PC-3 (cell line): ENCODE results near the gene SMG6. TPM values are rescaled to one million over a fixed set of nuclear protein-coding genes. Genes with fewer than 3 reads are reported as not detected.

Experiments used
- ATAC-seq: fragments of 200-7000 bp; cut with Tn5 transposase; 2 replicates; pipeline ENCODE4 v1.9.1; 2020; ENCODE audit warnings: mild to moderate bottlenecking, moderate library complexity
- BruUV-seq: library from RNA; stranded (reverse); fragments of 400-500 nt; replicated peaks from 2 replicates; lab custom pipeline; 2021; lab: Mats Ljungman, UMichigan
- CTCF ChIA-PET: fragments of 300-600 bp; sonication (Branson Sonifier 250); formaldehyde crosslinking; loops from one replicate; lab custom pipeline; 2022; ENCODE audit warnings: antibody characterized with exemption; lab: Charles Lee
- POLR2A ChIA-PET: fragments of 300-600 bp; sonication (Branson Sonifier 250); formaldehyde crosslinking; loops from one replicate; lab custom pipeline; 2022; ENCODE audit warnings: antibody characterized with exemption; ENCODE audit not compliant: unreplicated experiment; lab: Charles Lee
- DNase-seq: peaks from one replicate; pipeline ENCODE4 v3.0.0-alpha.2; 2015
- H2AFZ ChIP-seq: fragments of 300-600 bp; sonication (generic); 2 replicates; pipeline ENCODE4 v1.6.0; 2016; ENCODE audit warnings: antibody characterized with exemption, low read length
- H3F3A ChIP-seq: fragments of 300-600 bp; sonication (generic); one replicate; pipeline ENCODE4 v1.6.0; 2017; ENCODE audit warnings: antibody characterized with exemption, low read length, control low read depth, mild to moderate bottlenecking; ENCODE audit not compliant: unreplicated experiment
- H3K27ac ChIP-seq: fragments of 300-600 bp; sonication (generic); 2 replicates; pipeline ENCODE4 v1.5.1; 2016; ENCODE audit warnings: mild to moderate bottlenecking, low read length
- H3K27me3 ChIP-seq: fragments of 300-600 bp; sonication (generic); 2 replicates; pipeline ENCODE4 v1.6.1; 2016; ENCODE audit warnings: low read length, mixed read lengths
- H3K36me3 ChIP-seq: fragments of 300-600 bp; sonication (generic); 2 replicates; pipeline ENCODE4 v1.6.1; 2016; ENCODE audit warnings: low read depth, mixed run types, low read length, mixed read lengths
- H3K4me1 ChIP-seq: fragments of 300-600 bp; sonication (generic); 2 replicates; pipeline ENCODE4 v1.5.1; 2016; ENCODE audit warnings: low read length; ENCODE audit not compliant: insufficient read depth
- H3K4me2 ChIP-seq: fragments of 300-600 bp; sonication (generic); 2 replicates; pipeline ENCODE4 v1.6.0; 2016; ENCODE audit warnings: low read length
- H3K4me3 ChIP-seq: fragments of 300-600 bp; sonication (generic); 2 replicates; pipeline ENCODE4 v1.5.1; 2016; ENCODE audit warnings: mild to moderate bottlenecking, low read length, mixed read lengths
- H3K79me2 ChIP-seq: fragments of 300-600 bp; sonication (generic); 2 replicates; pipeline ENCODE4 v1.6.1; 2017; ENCODE audit warnings: low read length, mixed read lengths
- H3K9ac ChIP-seq: fragments of 300-600 bp; sonication (generic); 2 replicates; pipeline ENCODE4 v1.6.0; 2016; ENCODE audit warnings: mild to moderate bottlenecking, low read length
- H3K9me2 ChIP-seq: fragments of 300-600 bp; sonication (generic); replicated peaks from 2 replicates; pipeline ENCODE4 v1.6.1; 2016; ENCODE audit warnings: mixed run types, low read length, mixed read lengths
- H3K9me3 ChIP-seq: fragments of 300-600 bp; sonication (generic); 2 replicates; pipeline ENCODE4 v1.6.1; 2016; ENCODE audit warnings: low read length, mixed read lengths
- H4K20me1 ChIP-seq: fragments of 300-600 bp; sonication (generic); 2 replicates; pipeline ENCODE4 v1.6.1; 2016; ENCODE audit warnings: low read length, mixed read lengths
- EZH2 ChIP-seq: fragments of 300-600 bp; sonication (generic); IDR thresholded peaks from one replicate; pipeline ENCODE4 v1.6.1; 2017; ENCODE audit warnings: antibody characterized with exemption, mild to moderate bottlenecking, low read length; ENCODE audit not compliant: unreplicated experiment
- EZH2phosphoT487 ChIP-seq: fragments of 300-600 bp; sonication (generic); IDR thresholded peaks from 2 replicates; pipeline ENCODE4 v1.6.1; 2018; ENCODE audit warnings: mild to moderate bottlenecking, antibody characterized with exemption, low read length, borderline replicate concordance
- intact Hi-C: fragments of 100-400 bp; cut with micrococcal nuclease; formaldehyde crosslinking; loops from 2 replicates; pipeline ENCODE4 v1.9.0; 2023
- total RNA-seq: library from RNA; depleted of rRNA; stranded (reverse); fragments of >200 nt; gene quantifications from 2 replicates; pipeline ENCODE4 v1.2.3, GENCODE V29; 2014
- TF ChIP-seq, protein P1 (sequence below): fragments of 300-600 bp; sonication (generic); conservative IDR thresholded peaks from 2 replicates; pipeline ENCODE4 v1.5.1; 2017; ENCODE audit warnings: antibody characterized with exemption, low read depth, mild to moderate bottlenecking, low read length

Gene SMG6
- total RNA-seq, 1 experiment from 2014 or later, result 13.4 TPM

DNA sequence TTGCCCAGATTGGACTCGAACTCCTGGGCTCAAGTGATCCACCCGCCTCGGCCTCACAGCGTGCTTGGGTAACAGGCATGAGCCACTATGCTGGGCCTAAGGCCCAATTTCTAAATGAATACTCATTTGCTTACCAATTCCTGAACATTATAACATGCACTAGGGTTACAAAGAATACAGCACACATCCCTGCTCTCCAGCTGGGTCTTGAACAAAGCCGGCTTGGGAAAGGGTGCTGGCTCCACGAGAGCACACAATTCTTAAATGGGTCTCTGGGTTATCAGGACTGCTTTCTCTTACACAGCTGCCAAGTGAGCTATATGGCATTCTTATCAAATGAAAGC is 190.3 kb downstream of the SMG6 start:
- no peaks in the 10 kb centered on the region for H3K79me2 ChIP-seq
- H3K9me2 ChIP-seq, result no peaks in the 10 kb centered on the region
- no peak overlapping the region for H3K4me2 ChIP-seq
- no peak overlapping the region for H2AFZ ChIP-seq
- H3K4me1 ChIP-seq, result peaks cover 11% of the 10 kb centered on the region
- H3K27me3 ChIP-seq, result no peaks in the 10 kb centered on the region
- H3K36me3 ChIP-seq, result no peaks in the 10 kb centered on the region
- intact Hi-C loops, result no loop called here
- POLR2A ChIA-PET, result no interaction called here
- TF ChIP-seq, protein P1, sequence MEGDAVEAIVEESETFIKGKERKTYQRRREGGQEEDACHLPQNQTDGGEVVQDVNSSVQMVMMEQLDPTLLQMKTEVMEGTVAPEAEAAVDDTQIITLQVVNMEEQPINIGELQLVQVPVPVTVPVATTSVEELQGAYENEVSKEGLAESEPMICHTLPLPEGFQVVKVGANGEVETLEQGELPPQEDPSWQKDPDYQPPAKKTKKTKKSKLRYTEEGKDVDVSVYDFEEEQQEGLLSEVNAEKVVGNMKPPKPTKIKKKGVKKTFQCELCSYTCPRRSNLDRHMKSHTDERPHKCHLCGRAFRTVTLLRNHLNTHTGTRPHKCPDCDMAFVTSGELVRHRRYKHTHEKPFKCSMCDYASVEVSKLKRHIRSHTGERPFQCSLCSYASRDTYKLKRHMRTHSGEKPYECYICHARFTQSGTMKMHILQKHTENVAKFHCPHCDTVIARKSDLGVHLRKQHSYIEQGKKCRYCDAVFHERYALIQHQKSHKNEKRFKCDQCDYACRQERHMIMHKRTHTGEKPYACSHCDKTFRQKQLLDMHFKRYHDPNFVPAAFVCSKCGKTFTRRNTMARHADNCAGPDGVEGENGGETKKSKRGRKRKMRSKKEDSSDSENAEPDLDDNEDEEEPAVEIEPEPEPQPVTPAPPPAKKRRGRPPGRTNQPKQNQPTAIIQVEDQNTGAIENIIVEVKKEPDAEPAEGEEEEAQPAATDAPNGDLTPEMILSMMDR, result no peak
- TF ChIP-seq EZH2phosphoT487 (no peak), EZH2 (no peak)
- H3F3A ChIP-seq, result no peaks in the 10 kb centered on the region
- H3K4me3 ChIP-seq, result no peak overlapping the region
- DNase-seq, result no peak
- BruUV-seq, result no TSS peak
- CTCF ChIA-PET, result interaction anchor here (0.7 kb wide), 1 partner anchor 59 kb away, joined by 8 read pairs; no protein-coding TSS in a partner anchor
- ATAC-seq, result no peak
- H4K20me1 ChIP-seq, result no peaks in the 10 kb centered on the region
- H3K9ac ChIP-seq, result no peak overlapping the region
- no peak overlapping the region for H3K27ac ChIP-seq
- H3K9me3 ChIP-seq, result no peaks in the 10 kb centered on the region

DNA sequence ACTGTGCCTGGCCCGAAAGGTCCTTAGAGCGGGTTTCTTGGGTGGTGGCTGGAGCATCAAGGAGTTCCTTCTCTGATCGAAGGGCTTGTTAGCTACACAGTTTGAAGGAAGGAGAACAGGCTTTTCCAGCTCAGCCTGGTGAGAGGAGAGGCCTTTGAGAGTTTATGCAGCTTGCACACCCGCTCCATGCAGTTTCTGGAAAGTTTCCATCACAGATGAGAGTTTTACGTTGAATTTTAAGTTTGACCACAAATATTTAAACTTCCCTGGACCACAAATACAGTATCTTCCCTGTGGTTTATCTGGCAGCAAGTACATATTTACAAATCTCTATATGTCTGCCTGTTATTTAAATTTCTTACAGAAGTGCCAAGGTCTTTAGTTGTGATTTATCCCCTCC is 191.9 kb downstream of the SMG6 start:
- Histone ChIP-seq H3K4me2 (peak overlapping the region; percentile 44; the same call in 1 of the 2 replicates), H3K4me3 (no peak overlapping the region), H4K20me1 (no peaks in the 10 kb centered on the region), H3K9me3 (no peaks in the 10 kb centered on the region), H3F3A (no peaks in the 10 kb centered on the region), H3K4me1 (peaks cover 11% of the 10 kb centered on the region), H3K9ac (no peak overlapping the region), H3K79me2 (no peaks in the 10 kb centered on the region), H3K27me3 (no peaks in the 10 kb centered on the region), H2AFZ (no peak overlapping the region), H3K27ac (0 out of 2 replicates have a peak overlapping the region, but pooled peaks have one; percentile 13), H3K36me3 (no peaks in the 10 kb centered on the region), H3K9me2 (no peaks in the 10 kb centered on the region)
- TF ChIP-seq EZH2, result no peak
- TF ChIP-seq EZH2phosphoT487, result no peak
- ChIA-PET POLR2A (no interaction called here), CTCF (no interaction called here)
- peak; percentile 71 for ATAC-seq
- intact Hi-C loops, result no loop called here
- DNase-seq, result peak; percentile 88
- no TSS peak for BruUV-seq

DNA sequence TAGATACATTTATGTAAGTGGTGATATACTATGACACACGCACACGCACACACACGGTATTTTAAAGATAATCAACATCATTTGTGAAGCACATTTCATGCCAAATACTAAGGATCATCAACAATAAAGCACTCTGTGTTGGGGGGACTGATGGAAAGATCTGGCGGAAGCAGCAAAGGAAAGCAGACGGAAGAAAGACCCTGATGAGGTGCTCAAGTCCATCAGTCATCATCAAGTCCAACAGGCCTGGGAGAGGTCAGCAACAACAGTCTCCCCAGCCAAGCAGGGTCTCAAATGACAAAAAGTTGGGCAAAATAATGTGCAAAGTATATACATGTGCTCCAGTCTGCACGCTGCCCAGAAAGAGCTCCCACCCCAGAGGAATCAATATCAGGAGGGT is 193.1 kb downstream of the SMG6 start:
- intact Hi-C loops, result no loop called here
- no peaks in the 10 kb centered on the region for H3K9me3 ChIP-seq
- no peak overlapping the region for H2AFZ ChIP-seq
- H3K4me2 ChIP-seq, result no peak overlapping the region
- no TSS peak for BruUV-seq
- H3K36me3 ChIP-seq, result no peaks in the 10 kb centered on the region
- DNase-seq, result no peak
- TF ChIP-seq EZH2phosphoT487, result no peak
- TF ChIP-seq, protein P1, result no peak
- TF ChIP-seq EZH2, result no peak
- H3K79me2 ChIP-seq, result no peaks in the 10 kb centered on the region
- no peaks in the 10 kb centered on the region for H4K20me1 ChIP-seq
- H3F3A ChIP-seq, result no peaks in the 10 kb centered on the region
- H3K9ac ChIP-seq, result no peak overlapping the region
- no peak overlapping the region for H3K27ac ChIP-seq
- no peaks in the 10 kb centered on the region for H3K27me3 ChIP-seq
- peaks cover 11% of the 10 kb centered on the region for H3K4me1 ChIP-seq
- no peak overlapping the region for H3K4me3 ChIP-seq
- ChIA-PET POLR2A (no interaction called here), CTCF (no interaction called here)
- no peaks in the 10 kb centered on the region for H3K9me2 ChIP-seq
- ATAC-seq, result no peak
